GM23338 (cell line): ENCODE measurements around the gene RAD52. TPM values are rescaled to one million over a fixed set of nuclear protein-coding genes. Genes with fewer than 3 reads are reported as not detected.

Experiments used
- ATAC-seq: fragments of 200-7000 bp; cut with Tn5 transposase; 3 replicates; pipeline ENCODE4 v1.9.1; 2020
- DNase-seq: peaks from one replicate; pipeline ENCODE4 v3.0.0-alpha.2; 2015; ENCODE audit warnings: low spot score
- H2AFZ ChIP-seq: fragments of 200-600 bp; sonication (generic); 2 replicates; pipeline ENCODE4 v1.8.0; 2016; ENCODE audit warnings: antibody characterized with exemption, mild to moderate bottlenecking, moderate library complexity
- H3F3A ChIP-seq: fragments of 200-600 bp; sonication (generic); replicated peaks from 2 replicates; pipeline ENCODE4 v1.8.0; 2017; ENCODE audit warnings: antibody characterized with exemption, mixed run types, low read depth
- H3K27ac ChIP-seq: fragments of 200-600 bp; sonication (generic); 2 replicates; pipeline ENCODE4 v1.6.1; 2016; ENCODE audit warnings: low read depth
- H3K27me3 ChIP-seq: fragments of 200-600 bp; sonication (generic); 2 replicates; pipeline ENCODE4 v1.8.0; 2016; ENCODE audit warnings: mild to moderate bottlenecking, mixed run types, moderate library complexity; ENCODE audit not compliant: insufficient read depth
- H3K36me3 ChIP-seq: fragments of 200-600 bp; sonication (generic); 2 replicates; pipeline ENCODE4 v1.8.0; 2016; ENCODE audit warnings: mild to moderate bottlenecking; ENCODE audit not compliant: insufficient read depth
- H3K4me1 ChIP-seq: fragments of 200-600 bp; sonication (generic); 2 replicates; pipeline ENCODE4 v1.8.0; 2016; ENCODE audit warnings: mild to moderate bottlenecking, moderate library complexity; ENCODE audit not compliant: insufficient read depth
- H3K4me2 ChIP-seq: fragments of 200-600 bp; sonication (generic); 2 replicates; pipeline ENCODE4 v1.7.1; 2017; ENCODE audit warnings: mixed run types
- H3K4me3 ChIP-seq: fragments of 200-600 bp; sonication (generic); 2 replicates; pipeline ENCODE4 v1.6.1; 2016; ENCODE audit warnings: mixed run types
- H3K79me2 ChIP-seq: fragments of 200-600 bp; sonication (generic); replicated peaks from 2 replicates; pipeline ENCODE4 v1.8.0; 2017; ENCODE audit warnings: mild to moderate bottlenecking; ENCODE audit not compliant: insufficient read depth
- H3K9me2 ChIP-seq: fragments of 200-600 bp; sonication (generic); 2 replicates; pipeline ENCODE4 v1.8.0; 2017; ENCODE audit not compliant: insufficient read depth
- H4K20me1 ChIP-seq: fragments of 200-600 bp; sonication (generic); replicated peaks from 2 replicates; pipeline ENCODE4 v1.8.0; 2017; ENCODE audit warnings: mild to moderate bottlenecking; ENCODE audit not compliant: insufficient read depth
- H3K27ac Mint-ChIP-seq: 2 replicates; pipeline ENCODE4 v1.8.0; 2020; ENCODE audit warnings: inconsistent platforms, mild to moderate bottlenecking, moderate library complexity, mixed read lengths
- H3K27me3 Mint-ChIP-seq: 3 replicates; pipeline ENCODE4 v1.8.0; 2022; ENCODE audit warnings: low read depth, mild to moderate bottlenecking, moderate library complexity, mixed read lengths, inconsistent platforms; ENCODE audit not compliant: insufficient read depth, poor library complexity
- H3K36me3 Mint-ChIP-seq: 3 replicates; pipeline ENCODE4 v1.8.0; 2021; ENCODE audit warnings: low read depth, mild to moderate bottlenecking, inconsistent platforms, moderate library complexity, mixed read lengths
- H3K4me1 Mint-ChIP-seq: 3 replicates; pipeline ENCODE4 v1.8.0; 2020; ENCODE audit warnings: mild to moderate bottlenecking, inconsistent platforms, mixed read lengths
- H3K4me3 Mint-ChIP-seq: 3 replicates; pipeline ENCODE4 v1.8.0; 2021; ENCODE audit warnings: moderate library complexity, mild to moderate bottlenecking, inconsistent platforms, mixed read lengths
- H3K9me3 Mint-ChIP-seq: 3 replicates; pipeline ENCODE4 v1.8.0; 2020; ENCODE audit warnings: moderate library complexity, mild to moderate bottlenecking, inconsistent platforms, mixed read lengths
- EZH2 ChIP-seq: fragments of 200-600 bp; sonication (generic); IDR thresholded peaks from one replicate; pipeline ENCODE4 v1.8.0; 2017; ENCODE audit warnings: antibody characterized with exemption, mild to moderate bottlenecking, low read depth; ENCODE audit not compliant: unreplicated experiment
- POLR2AphosphoS5 ChIP-seq: IDR thresholded peaks from 2 replicates; pipeline ENCODE4 v1.6.1; 2016; ENCODE audit warnings: antibody characterized with exemption, low read depth
- STAT1 ChIP-seq: IDR thresholded peaks from one replicate; pipeline ENCODE4 v1.6.1; 2016; ENCODE audit warnings: antibody characterized with exemption; ENCODE audit not compliant: unreplicated experiment
- ZNF114 ChIP-seq: fragments of 250-450 bp; sonication (Bioruptor Pico); IDR thresholded peaks from 2 replicates; pipeline ENCODE4 v1.5.0; 2020; ENCODE audit warnings: mild to moderate bottlenecking, moderate library complexity
- ZNF331 ChIP-seq: fragments of 250-450 bp; sonication (Bioruptor Pico); IDR thresholded peaks from 2 replicates; pipeline ENCODE4 v1.5.0; 2020; ENCODE audit warnings: low read depth, mild to moderate bottlenecking, moderate library complexity
- polyA plus RNA-seq: library from polyadenylated mRNA; unstranded; fragments of >200 nt; fragmentation: Nextera tagmentation; extraction: Ambion mirVana; gene quantifications from 2 replicates; pipeline ENCODE4 v1.2.1, GENCODE V29; 2016
- total RNA-seq: library from RNA; depleted of rRNA; stranded (reverse); fragments of >200 nt; shearing (Covaris generic); gene quantifications from 2 replicates; pipeline ENCODE4 v1.2.3, GENCODE V29; 2014
- TF ChIP-seq, protein P1 (sequence below): IDR thresholded peaks from 2 replicates; pipeline ENCODE4 v1.6.1; 2016; ENCODE audit warnings: antibody characterized with exemption
- TF ChIP-seq, protein P2 (sequence below): IDR thresholded peaks from one replicate; pipeline ENCODE4 v1.6.1; 2018; ENCODE audit warnings: antibody characterized with exemption; ENCODE audit not compliant: unreplicated experiment
- TF ChIP-seq, protein P3 (sequence below): fragments of 250-450 bp; sonication (Bioruptor Pico); IDR thresholded peaks from 2 replicates; pipeline ENCODE4 v1.5.0; 2020; ENCODE audit warnings: mild to moderate bottlenecking, moderate library complexity

The RAD52 gene
- total and polyA plus RNA-seq, 2 experiments from 2014 or later = 10.9 to 21.3 TPM

DNA sequence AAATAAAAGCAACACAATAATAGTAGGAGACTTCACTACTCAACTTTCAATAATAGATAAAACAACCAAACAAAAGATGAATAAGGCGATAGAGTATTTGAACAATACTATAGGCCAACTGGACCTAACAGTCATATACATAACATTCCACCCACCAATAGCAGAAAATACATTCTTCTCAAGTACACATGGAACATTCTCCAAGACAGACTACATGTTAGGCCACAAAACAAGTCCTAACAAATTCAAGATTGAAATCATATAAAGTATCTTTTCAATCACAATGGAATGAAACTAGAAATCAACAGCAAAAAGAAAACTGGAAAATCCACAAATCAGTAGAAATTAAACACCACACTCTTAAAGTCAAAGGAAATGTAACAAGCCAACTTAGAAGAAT, 28.8 kb downstream of the RAD52 start:
- Histone ChIP-seq H3K27me3 (no peaks in the 10 kb centered on the region), H3K4me3 (no peak overlapping the region), H3K4me2 (no peak overlapping the region), H3F3A (peaks cover 9% of the 10 kb centered on the region; the same call in 1 of the 2 replicates), H3K79me2 (no peaks in the 10 kb centered on the region), H3K9me2 (no peaks in the 10 kb centered on the region), H4K20me1 (no peaks in the 10 kb centered on the region; the same call in none of the 2 replicates), H2AFZ (no peak overlapping the region), H3K27ac (no peak overlapping the region), H3K36me3 (peaks cover 9% of the 10 kb centered on the region; the same call in 1 of the 2 replicates), H3K4me1 (peaks cover under 1% of the 10 kb centered on the region; the same call in 1 of the 2 replicates)
- no peaks in the 10 kb centered on the region for H3K9me3 Mint-ChIP-seq
- H3K4me3 Mint-ChIP-seq = no peak overlapping the region
- no peak for DNase-seq
- peaks cover 13% of the 10 kb centered on the region for H3K4me1 Mint-ChIP-seq
- ATAC-seq = no peak
- TF ChIP-seq, protein P1, sequence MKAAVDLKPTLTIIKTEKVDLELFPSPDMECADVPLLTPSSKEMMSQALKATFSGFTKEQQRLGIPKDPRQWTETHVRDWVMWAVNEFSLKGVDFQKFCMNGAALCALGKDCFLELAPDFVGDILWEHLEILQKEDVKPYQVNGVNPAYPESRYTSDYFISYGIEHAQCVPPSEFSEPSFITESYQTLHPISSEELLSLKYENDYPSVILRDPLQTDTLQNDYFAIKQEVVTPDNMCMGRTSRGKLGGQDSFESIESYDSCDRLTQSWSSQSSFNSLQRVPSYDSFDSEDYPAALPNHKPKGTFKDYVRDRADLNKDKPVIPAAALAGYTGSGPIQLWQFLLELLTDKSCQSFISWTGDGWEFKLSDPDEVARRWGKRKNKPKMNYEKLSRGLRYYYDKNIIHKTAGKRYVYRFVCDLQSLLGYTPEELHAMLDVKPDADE = no peak
- TF ChIP-seq STAT1 = no peak
- H3K27ac Mint-ChIP-seq = peak overlapping the region; percentile 49; the same call in 1 of the 2 replicates
- H3K36me3 Mint-ChIP-seq = peaks cover 81% of the 10 kb centered on the region
- peaks cover 3% of the 10 kb centered on the region for H3K27me3 Mint-ChIP-seq

DNA sequence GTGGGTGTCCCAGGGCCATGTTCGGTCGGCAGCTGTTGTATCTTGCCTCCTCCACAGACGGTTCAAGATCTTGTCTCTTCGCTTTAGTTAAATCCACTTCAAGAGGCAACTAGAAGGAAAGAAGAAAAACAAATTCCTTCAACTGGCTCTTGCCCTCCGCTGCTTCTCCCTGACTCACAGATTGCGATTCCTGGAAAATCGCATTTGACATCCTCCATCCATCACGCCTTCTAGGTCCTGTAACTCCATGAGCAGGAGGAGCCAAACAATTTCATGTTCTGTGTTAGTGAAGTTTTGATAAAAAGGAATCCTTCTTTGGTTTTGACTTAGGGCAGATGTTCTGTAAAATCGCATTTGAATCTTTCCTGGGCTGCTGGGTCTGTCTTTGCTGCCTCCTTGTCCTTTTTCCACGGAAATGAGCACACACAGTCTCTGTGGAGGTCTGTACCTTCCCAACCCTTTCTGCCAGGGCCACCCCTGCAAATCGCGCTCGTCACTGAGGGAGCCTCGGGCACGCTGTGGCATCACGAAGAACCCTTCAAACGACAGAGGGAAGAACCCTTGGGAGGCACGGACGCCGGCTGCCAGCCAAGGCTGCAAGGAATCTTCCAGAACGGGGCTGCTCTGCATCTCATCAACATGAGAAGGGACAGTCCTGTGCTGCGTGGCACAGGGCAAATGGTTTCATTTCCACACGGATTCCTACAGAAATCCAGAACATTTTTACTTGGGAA, 32.6 kb downstream of the RAD52 start:
- Mint-ChIP-seq H3K27ac (peak overlapping the region; percentile 1; the same call in 1 of the 2 replicates), H3K36me3 (peaks cover 91% of the 10 kb centered on the region), H3K4me3 (no peak overlapping the region), H3K4me1 (peaks cover 31% of the 10 kb centered on the region), H3K27me3 (peaks cover 4% of the 10 kb centered on the region), H3K9me3 (no peaks in the 10 kb centered on the region)
- no peak overlapping the region for H3K4me2 ChIP-seq
- H3K4me3 ChIP-seq = no peak overlapping the region
- H2AFZ ChIP-seq = no peak overlapping the region
- H3K9me2 ChIP-seq = no peaks in the 10 kb centered on the region
- H4K20me1 ChIP-seq = no peaks in the 10 kb centered on the region; the same call in 1 of the 2 replicates
- peak overlapping the region; percentile 69 for H3K27ac ChIP-seq
- ATAC-seq (no peak), DNase-seq (no peak)
- H3K79me2 ChIP-seq = no peaks in the 10 kb centered on the region
- H3F3A ChIP-seq = peaks cover 12% of the 10 kb centered on the region
- peaks cover 6% of the 10 kb centered on the region for H3K4me1 ChIP-seq
- peaks cover 32% of the 10 kb centered on the region for H3K36me3 ChIP-seq
- no peaks in the 10 kb centered on the region for H3K27me3 ChIP-seq
- TF ChIP-seq, protein P2, sequence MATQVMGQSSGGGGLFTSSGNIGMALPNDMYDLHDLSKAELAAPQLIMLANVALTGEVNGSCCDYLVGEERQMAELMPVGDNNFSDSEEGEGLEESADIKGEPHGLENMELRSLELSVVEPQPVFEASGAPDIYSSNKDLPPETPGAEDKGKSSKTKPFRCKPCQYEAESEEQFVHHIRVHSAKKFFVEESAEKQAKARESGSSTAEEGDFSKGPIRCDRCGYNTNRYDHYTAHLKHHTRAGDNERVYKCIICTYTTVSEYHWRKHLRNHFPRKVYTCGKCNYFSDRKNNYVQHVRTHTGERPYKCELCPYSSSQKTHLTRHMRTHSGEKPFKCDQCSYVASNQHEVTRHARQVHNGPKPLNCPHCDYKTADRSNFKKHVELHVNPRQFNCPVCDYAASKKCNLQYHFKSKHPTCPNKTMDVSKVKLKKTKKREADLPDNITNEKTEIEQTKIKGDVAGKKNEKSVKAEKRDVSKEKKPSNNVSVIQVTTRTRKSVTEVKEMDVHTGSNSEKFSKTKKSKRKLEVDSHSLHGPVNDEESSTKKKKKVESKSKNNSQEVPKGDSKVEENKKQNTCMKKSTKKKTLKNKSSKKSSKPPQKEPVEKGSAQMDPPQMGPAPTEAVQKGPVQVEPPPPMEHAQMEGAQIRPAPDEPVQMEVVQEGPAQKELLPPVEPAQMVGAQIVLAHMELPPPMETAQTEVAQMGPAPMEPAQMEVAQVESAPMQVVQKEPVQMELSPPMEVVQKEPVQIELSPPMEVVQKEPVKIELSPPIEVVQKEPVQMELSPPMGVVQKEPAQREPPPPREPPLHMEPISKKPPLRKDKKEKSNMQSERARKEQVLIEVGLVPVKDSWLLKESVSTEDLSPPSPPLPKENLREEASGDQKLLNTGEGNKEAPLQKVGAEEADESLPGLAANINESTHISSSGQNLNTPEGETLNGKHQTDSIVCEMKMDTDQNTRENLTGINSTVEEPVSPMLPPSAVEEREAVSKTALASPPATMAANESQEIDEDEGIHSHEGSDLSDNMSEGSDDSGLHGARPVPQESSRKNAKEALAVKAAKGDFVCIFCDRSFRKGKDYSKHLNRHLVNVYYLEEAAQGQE = no peak
- TF ChIP-seq ZNF114 (CRISPR knock-in tag) (no peak), STAT1 (no peak), EZH2 (no peak), POLR2AphosphoS5 (no peak), ZNF331 (no peak)
- TF ChIP-seq, protein P3, sequence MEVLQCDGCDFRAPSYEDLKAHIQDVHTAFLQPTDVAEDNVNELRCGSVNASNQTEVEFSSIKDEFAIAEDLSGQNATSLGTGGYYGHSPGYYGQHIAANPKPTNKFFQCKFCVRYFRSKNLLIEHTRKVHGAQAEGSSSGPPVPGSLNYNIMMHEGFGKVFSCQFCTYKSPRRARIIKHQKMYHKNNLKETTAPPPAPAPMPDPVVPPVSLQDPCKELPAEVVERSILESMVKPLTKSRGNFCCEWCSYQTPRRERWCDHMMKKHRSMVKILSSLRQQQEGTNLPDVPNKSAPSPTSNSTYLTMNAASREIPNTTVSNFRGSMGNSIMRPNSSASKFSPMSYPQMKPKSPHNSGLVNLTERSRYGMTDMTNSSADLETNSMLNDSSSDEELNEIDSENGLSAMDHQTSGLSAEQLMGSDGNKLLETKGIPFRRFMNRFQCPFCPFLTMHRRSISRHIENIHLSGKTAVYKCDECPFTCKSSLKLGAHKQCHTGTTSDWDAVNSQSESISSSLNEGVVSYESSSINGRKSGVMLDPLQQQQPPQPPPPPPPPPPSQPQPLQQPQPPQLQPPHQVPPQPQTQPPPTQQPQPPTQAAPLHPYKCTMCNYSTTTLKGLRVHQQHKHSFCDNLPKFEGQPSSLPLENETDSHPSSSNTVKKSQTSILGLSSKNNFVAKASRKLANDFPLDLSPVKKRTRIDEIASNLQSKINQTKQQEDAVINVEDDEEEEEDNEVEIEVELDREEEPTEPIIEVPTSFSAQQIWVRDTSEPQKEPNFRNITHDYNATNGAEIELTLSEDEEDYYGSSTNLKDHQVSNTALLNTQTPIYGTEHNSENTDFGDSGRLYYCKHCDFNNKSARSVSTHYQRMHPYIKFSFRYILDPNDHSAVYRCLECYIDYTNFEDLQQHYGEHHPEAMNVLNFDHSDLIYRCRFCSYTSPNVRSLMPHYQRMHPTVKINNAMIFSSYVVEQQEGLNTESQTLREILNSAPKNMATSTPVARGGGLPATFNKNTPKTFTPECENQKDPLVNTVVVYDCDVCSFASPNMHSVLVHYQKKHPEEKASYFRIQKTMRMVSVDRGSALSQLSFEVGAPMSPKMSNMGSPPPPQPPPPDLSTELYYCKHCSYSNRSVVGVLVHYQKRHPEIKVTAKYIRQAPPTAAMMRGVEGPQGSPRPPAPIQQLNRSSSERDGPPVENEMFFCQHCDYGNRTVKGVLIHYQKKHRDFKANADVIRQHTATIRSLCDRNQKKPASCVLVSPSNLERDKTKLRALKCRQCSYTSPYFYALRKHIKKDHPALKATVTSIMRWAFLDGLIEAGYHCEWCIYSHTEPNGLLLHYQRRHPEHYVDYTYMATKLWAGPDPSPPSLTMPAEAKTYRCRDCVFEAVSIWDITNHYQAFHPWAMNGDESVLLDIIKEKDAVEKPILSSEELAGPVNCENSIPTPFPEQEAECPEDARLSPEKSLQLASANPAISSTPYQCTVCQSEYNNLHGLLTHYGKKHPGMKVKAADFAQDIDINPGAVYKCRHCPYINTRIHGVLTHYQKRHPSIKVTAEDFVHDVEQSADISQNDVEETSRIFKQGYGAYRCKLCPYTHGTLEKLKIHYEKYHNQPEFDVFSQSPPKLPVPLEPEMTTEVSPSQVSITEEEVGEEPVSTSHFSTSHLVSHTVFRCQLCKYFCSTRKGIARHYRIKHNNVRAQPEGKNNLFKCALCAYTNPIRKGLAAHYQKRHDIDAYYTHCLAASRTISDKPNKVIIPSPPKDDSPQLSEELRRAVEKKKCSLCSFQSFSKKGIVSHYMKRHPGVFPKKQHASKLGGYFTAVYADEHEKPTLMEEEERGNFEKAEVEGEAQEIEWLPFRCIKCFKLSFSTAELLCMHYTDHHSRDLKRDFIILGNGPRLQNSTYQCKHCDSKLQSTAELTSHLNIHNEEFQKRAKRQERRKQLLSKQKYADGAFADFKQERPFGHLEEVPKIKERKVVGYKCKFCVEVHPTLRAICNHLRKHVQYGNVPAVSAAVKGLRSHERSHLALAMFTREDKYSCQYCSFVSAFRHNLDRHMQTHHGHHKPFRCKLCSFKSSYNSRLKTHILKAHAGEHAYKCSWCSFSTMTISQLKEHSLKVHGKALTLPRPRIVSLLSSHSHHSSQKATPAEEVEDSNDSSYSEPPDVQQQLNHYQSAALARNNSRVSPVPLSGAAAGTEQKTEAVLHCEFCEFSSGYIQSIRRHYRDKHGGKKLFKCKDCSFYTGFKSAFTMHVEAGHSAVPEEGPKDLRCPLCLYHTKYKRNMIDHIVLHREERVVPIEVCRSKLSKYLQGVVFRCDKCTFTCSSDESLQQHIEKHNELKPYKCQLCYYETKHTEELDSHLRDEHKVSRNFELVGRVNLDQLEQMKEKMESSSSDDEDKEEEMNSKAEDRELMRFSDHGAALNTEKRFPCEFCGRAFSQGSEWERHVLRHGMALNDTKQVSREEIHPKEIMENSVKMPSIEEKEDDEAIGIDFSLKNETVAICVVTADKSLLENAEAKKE (CRISPR knock-in tag) = no peak
